GM19240 (cell line): ENCODE measurements around the gene NCK2.

Experiments used
- DNase-seq: peaks from one replicate; pipeline ENCODE4 v3.0.0; 2011; ENCODE audit warnings: low spot score; ENCODE audit not compliant: insufficient read length

The NCK2 gene

DNA sequence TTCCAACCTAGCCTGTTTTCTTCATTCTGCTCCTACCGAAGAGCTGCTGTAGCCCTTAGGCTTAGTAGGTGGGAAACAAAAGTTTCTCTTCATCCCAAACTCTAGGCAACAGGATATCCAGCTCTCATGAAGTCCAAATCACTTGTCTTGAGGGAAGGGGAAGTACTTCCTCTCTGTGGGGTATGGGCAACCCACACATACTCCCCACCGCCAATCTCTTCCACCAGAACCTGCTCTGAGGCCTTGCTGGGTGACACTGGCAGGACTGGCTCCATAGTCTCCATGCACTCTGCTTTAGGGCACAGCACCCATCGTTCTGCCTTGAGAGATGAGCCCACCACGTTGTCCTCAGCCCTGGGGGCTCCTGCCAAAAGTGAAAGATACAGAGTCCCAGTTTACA lies 173.0 kb downstream of the NCK2 start:
- DNase-seq = no peak

GRCh38 chr2:105919191-105919811 lies 174.6 kb downstream of the NCK2 start:
- DNase-seq = no peak

- DNase-seq = no peak
These were observed 175.1 kb downstream of the NCK2 start for GRCh38 chr2:105919826-105920225.

GRCh38 chr2:105924271-105924670 lies 179.6 kb downstream of the NCK2 start:
- no peak for DNase-seq

DNA sequence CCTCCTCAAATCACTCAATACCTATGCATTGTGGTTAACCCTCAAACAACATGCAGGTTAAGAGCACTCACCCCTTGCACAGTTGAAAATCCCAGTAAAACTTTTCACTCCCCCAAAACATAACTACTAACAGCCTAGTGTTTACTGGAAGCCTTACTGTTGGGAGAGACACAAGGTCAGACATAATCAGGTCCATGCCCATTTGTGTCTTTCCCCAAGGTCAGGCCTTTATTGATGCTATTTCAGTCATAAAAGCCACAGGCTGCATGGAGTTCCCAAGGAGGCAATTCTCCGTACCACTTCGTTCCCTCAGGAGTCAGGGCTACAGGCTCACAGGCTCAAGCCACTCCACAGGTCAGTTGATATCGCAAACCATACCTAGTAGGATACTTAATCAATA lies 180.2 kb downstream of the NCK2 start:
- no peak for DNase-seq

DNA sequence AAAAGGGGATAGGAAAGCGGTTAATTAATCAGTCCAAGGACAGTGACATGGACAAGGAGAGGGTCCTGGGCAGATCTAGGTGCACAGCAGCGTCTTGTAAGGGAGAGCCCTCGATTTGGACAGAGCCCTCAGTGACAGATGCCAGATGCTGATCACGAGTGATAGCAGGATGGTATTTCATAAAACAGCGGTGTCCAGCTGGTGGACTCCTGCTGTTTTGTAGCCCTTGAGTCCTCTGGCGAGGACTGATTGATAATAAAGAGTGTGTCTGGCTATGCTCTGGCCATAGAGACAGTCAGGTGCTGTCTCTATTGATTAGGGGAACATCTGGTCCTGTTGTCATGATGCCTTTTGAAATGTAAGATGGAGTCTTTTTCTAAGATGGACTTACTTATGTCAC lies 180.7 kb downstream of the NCK2 start:
- DNase-seq = no peak

DNA sequence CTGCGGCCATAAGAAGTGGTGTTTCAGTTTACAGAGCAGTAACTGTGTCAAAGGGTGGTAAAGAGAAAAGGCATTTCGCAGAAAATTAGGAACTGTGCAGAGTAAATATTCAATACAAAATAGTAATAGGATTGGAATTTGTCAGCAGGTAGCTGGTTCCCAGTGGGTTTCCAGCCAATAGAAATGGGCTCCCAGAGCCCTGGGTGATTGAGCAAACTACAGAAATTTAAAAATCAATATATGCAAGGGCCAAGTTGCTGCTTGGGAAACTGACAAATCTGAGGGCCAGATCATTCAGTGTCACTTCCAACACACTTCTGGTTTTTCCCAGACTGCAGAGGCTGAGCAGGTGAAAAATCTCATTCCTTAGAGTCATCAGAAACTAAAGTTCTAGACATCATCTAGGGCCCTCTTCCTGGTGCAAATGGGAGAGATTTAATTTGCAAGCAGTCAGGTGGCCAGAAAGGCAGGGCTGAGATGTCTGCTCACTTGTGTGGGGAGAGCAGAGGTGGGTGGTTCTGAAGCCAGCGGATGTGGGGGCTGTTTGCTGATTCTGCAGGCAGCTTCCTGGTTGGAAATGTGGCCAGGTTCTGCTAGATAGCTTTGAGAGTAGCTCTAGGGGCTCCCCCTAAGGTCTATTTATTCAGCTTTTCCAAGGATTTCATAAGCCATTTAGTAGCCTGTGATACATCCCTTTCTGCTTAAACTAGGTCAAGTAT lies 182.4 kb downstream of the NCK2 start:
- DNase-seq = no peak

DNA sequence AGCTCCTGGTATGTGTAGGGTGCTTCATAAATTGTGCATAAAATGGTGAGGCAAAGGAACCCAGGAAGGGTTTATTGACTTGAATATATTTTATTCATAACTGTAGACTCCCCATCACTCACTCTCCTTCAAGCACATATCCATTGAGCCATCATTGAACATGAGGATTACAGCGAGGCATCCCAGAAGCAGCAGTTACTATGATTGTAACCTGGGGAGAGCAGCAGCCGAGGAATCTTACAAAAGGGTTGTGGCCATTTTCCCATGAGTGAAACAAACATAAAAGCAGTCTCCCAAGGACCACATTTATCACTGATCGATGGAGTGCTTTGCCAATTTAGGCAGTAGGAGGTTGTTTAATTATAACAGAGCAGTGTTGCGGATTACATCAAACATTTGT lies 183.4 kb downstream of the NCK2 start:
- no peak for DNase-seq

DNA sequence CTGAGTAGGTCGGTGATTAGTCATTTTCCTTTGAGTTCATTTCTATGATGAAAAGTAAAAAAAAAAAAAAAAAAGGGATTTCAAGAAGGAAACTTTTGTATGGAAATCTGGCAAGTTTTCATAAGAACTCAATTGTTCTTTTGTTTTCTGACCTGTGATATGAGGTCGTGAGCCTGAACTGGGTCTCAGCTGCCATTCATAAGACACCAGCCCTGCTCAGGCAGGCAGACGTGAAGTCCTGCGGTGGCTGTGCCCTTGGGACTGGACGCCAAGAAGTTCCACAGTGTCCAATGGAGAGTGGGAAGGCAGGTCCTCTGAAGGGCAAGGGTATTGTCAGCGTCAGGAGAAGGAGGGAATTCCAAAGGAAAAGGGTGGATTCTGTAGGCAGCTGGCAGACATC lies 183.9 kb downstream of the NCK2 start:
- no peak for DNase-seq

GRCh38 chr2:105929516-105929915 lies 184.8 kb downstream of the NCK2 start:
- DNase-seq = no peak

DNA sequence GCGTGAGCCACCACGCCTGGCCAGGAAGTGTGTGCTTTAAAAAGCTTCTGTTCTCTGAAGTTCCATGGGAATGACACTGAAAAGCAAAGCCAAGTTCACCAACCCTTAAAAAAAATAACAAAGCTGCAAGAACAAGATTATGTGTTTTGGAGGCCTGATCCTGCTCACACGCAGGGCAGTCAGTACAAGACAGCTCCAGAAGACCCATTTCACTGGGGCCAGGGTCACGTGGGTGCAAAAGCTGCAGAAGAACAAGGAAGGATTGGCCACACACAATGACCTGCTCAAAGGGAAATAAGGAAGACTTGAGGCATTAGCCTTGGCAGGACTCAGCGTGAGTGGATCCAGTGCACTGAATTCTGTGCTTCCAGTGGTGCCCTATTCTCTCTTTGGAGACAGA lies 187.9 kb downstream of the NCK2 start:
- DNase-seq = no peak

GRCh38 chr2:105933906-105934305 lies 189.2 kb downstream of the NCK2 start:
- DNase-seq = no peak

- no peak for DNase-seq
These were observed 189.8 kb downstream of the NCK2 start for GRCh38 chr2:105934467-105934866.

DNA sequence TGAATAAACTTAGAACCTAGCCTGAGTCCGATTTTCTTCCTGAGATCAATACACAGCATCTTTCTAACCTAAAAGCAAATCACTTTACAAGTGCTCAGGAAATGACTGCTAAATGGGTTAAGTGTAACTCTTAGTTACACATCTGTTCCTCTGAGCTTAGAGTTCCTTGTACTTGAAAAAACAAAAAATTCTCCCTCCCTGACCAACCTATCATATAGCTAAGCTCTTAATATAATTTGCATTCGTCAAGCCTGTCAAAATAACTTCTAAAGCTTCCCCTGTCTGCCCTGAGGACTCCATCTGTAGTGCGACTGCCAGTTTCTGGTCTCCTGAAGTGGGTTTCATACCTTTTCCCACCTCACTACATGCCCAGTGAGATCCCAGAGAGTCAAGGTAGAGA lies 190.4 kb downstream of the NCK2 start:
- no peak for DNase-seq

GRCh38 chr2:105936954-105937353 lies 192.2 kb downstream of the NCK2 start:
- DNase-seq = no peak

GRCh38 chr2:105937498-105938097 lies 192.9 kb downstream of the NCK2 start:
- no peak for DNase-seq
